ENCODE data around the gene RIPOR3.

The RIPOR3 gene

GRCh38 chr20:50618537-50618936 is 72.8 kb downstream of the RIPOR3 start:
- no peak overlapping the region for H3K4me3 ChIP-seq (replicated peaks; ENCODE audit: low read depth, low read length)
- DNase-seq (ENCODE audit: extremely low read depth, low read depth) = no peak
- no peak for TF ChIP-seq CTCF (IDR thresholded peaks at IDR 0.05; ENCODE audit: low read depth, low read length, missing control alignments)

GRCh38 chr20:50617022-50617421 is 74.3 kb downstream of the RIPOR3 start:
- DNase-seq (ENCODE audit: extremely low read depth, low read depth) = no peak
- no peak for TF ChIP-seq CTCF (IDR thresholded peaks at IDR 0.05; ENCODE audit: low read depth, low read length, missing control alignments)
- no peak overlapping the region for H3K4me3 ChIP-seq (replicated peaks; ENCODE audit: low read depth, low read length)

GRCh38 chr20:50615407-50615806 is 75.9 kb downstream of the RIPOR3 start:
- no peak for TF ChIP-seq CTCF (IDR thresholded peaks at IDR 0.05; ENCODE audit: low read depth, low read length, missing control alignments)
- no peak for DNase-seq (ENCODE audit: extremely low read depth, low read depth)
- H3K4me3 ChIP-seq (replicated peaks; ENCODE audit: low read depth, low read length) = no peak overlapping the region

GRCh38 chr20:50613438-50614169 is 77.7 kb downstream of the RIPOR3 start:
- TF ChIP-seq CTCF (IDR thresholded peaks at IDR 0.05; ENCODE audit: low read depth, low read length, missing control alignments) = no peak
- no peak overlapping the region for H3K4me3 ChIP-seq (replicated peaks; ENCODE audit: low read depth, low read length)
- no peak for DNase-seq (ENCODE audit: extremely low read depth, low read depth)

GRCh38 chr20:50611128-50611810 is 80.1 kb downstream of the RIPOR3 start:
- TF ChIP-seq CTCF (IDR thresholded peaks at IDR 0.05; ENCODE audit: low read depth, low read length, missing control alignments) = no peak
- DNase-seq (ENCODE audit: extremely low read depth, low read depth) = no peak
- no peak overlapping the region for H3K4me3 ChIP-seq (replicated peaks; ENCODE audit: low read depth, low read length)

- DNase-seq (ENCODE audit: extremely low read depth, low read depth) = no peak
- H3K4me3 ChIP-seq (replicated peaks; ENCODE audit: low read depth, low read length) = no peak overlapping the region
- no peak for TF ChIP-seq CTCF (IDR thresholded peaks at IDR 0.05; ENCODE audit: low read depth, low read length, missing control alignments)
These were observed 81.1 kb downstream of the RIPOR3 start for GRCh38 chr20:50610212-50610718.

Measured in HFF-Myc (cell line).